Measurements from ENCODE around the gene DIPK1A. TPM values are rescaled to one million over a fixed set of nuclear protein-coding genes. Genes with fewer than 3 reads are reported as not detected.
A peak's percentile ranks its signal among the peaks of the same experiment; 100 is the strongest.

The DIPK1A gene
- total RNA-seq, 2 experiments from 2014 or later: 17.7 to 19.1 TPM

DNA sequence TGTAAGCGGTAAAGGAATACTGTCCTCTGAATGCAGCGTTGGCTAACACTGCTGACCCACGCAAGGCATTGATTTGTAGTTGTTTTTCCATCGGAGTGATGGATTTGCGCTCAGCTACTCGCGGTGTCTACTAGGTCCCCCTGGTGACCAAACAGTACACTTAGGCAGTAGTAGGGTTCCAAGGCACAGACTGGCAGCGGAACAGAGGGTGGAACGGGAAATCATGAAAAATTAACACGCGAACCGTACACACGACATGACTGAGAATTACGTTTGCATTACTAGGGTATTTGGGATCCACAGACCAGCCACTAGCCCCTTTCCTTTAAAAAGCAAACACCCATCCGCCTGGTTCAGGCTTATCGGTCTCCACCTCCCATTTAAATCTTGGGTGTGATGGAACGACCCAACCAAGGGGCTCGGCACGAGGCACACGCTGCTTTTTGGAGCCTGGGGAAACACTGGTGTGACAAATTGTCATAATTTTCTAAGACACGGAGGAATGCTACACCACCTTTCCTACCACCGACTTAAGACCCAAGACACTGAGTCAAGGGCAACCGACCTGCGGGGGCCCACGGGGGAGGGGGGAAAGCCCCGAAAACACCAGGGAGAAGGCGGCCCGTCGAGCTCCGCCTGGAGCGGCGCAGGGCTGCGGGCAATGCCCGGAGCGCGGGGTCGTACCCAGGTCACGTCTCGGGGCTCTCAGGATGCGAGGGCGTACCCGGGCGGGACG lies 699 bp downstream of the DIPK1A start:
- DNase-seq: peak; percentile 79

GRCh38 chr1:92958203-92958970 lies 2.9 kb downstream of the DIPK1A start:
- Mint-ChIP-seq H3K27ac (peak overlapping the region; percentile 25), H3K36me3 (ENCODE audit: low read depth) (peaks cover 24% of the 10 kb centered on the region), H3K27me3 (no peaks in the 10 kb centered on the region), H3K4me1 (peaks cover 56% of the 10 kb centered on the region), H3K9me3 (no peaks in the 10 kb centered on the region), H3K4me3 (peak overlapping the region; percentile 28)
- ChIA-PET POLR2A (no interaction called here), CTCF (interaction anchor here (0.9 to 2.1 kb wide), 7 partner anchors 17 to 127 kb away, joined by 3 to 6 read pairs (median 3); partner anchors contain the start of gene RPL5)
- DNase-seq: no peak

More for the DNA sequence above, 699 bp downstream of the DIPK1A start:
- ChIA-PET CTCF (interaction anchor here (0.6 to 6.7 kb wide), 29 partner anchors 8 to 475 kb away, joined by 3 to 47 read pairs (median 4); partner anchors contain the start of genes MTF2 and RPL5), POLR2A (no interaction called here)
- H3K4me3 Mint-ChIP-seq: peak overlapping the region; percentile 82
- peaks cover 18% of the 10 kb centered on the region for H3K36me3 Mint-ChIP-seq (ENCODE audit: low read depth)
- no peaks in the 10 kb centered on the region for H3K27me3 Mint-ChIP-seq
- H3K9me3 Mint-ChIP-seq: no peaks in the 10 kb centered on the region
- H3K27ac Mint-ChIP-seq: peak overlapping the region; percentile 99
- peaks cover 38% of the 10 kb centered on the region for H3K4me1 Mint-ChIP-seq

- ChIA-PET POLR2A (no interaction called here), CTCF (interaction anchor here (0.9 to 2.1 kb wide), 3 partner anchors 24 to 98 kb away, joined by 3 to 6 read pairs (median 4); no protein-coding TSS in a partner anchor)
- DNase-seq: no peak
- H3K9me3 Mint-ChIP-seq: no peaks in the 10 kb centered on the region
- peak overlapping the region; percentile 76 for H3K27ac Mint-ChIP-seq
- peak overlapping the region; percentile 1 for H3K4me3 Mint-ChIP-seq
- H3K27me3 Mint-ChIP-seq: no peaks in the 10 kb centered on the region
- peaks cover 68% of the 10 kb centered on the region for H3K4me1 Mint-ChIP-seq
- peaks cover 24% of the 10 kb centered on the region for H3K36me3 Mint-ChIP-seq (ENCODE audit: low read depth)
Observed at GRCh38 chr1:92957030-92957734, 4.1 kb downstream of the DIPK1A start.

- Mint-ChIP-seq H3K27ac (peak overlapping the region; percentile 76), H3K27me3 (no peaks in the 10 kb centered on the region), H3K4me3 (peak overlapping the region; percentile 1), H3K9me3 (no peaks in the 10 kb centered on the region), H3K36me3 (ENCODE audit: low read depth) (peaks cover 24% of the 10 kb centered on the region), H3K4me1 (peaks cover 75% of the 10 kb centered on the region)
- no peak for DNase-seq
- ChIA-PET CTCF (interaction anchor here (0.7 to 2.4 kb wide), 3 partner anchors 38 to 97 kb away, joined by 3 to 15 read pairs (median 6); no protein-coding TSS in a partner anchor), POLR2A (no interaction called here)
Observed at GRCh38 chr1:92956254-92957029, 4.8 kb downstream of the DIPK1A start.

DNA sequence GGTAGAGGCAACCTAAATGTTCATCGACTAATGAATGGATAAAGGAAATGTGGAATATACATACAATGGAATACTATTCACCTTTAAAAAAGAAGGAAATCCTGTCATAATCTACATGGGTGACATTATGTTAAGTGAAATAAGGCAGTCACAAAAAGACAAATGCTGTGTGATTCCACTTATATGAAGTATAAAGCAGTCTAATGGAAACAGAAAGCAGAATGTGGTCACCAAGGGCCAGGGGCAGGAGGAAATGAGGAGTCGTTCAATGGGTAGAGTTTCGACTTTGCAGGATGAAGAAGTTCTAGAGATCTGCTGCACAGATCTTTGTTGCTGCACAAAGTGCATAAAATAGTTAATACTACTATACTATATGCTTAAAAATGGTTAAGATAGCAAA lies 7.8 kb downstream of the DIPK1A start:
- H3K9me3 Mint-ChIP-seq: no peaks in the 10 kb centered on the region
- CTCF ChIA-PET: no interaction called here
- no peaks in the 10 kb centered on the region for H3K27me3 Mint-ChIP-seq
- POLR2A ChIA-PET: interaction anchor here (0.6 kb wide), 1 partner anchor 79 kb away, joined by 3 read pairs; no protein-coding TSS in a partner anchor
- peak; percentile 78 for DNase-seq
- peak overlapping the region; percentile 53 for H3K4me3 Mint-ChIP-seq
- peaks cover 22% of the 10 kb centered on the region for H3K36me3 Mint-ChIP-seq (ENCODE audit: low read depth)
- H3K4me1 Mint-ChIP-seq: peaks cover 65% of the 10 kb centered on the region
- H3K27ac Mint-ChIP-seq: peak overlapping the region; percentile 54

- Mint-ChIP-seq H3K9me3 (no peaks in the 10 kb centered on the region), H3K4me1 (peaks cover 61% of the 10 kb centered on the region), H3K4me3 (peak overlapping the region; percentile 11), H3K27ac (peak overlapping the region; percentile 54), H3K27me3 (no peaks in the 10 kb centered on the region), H3K36me3 (ENCODE audit: low read depth) (peaks cover 19% of the 10 kb centered on the region)
- POLR2A ChIA-PET: interaction anchor here (0.7 kb wide), 1 partner anchor 42 kb away, joined by 3 read pairs; no protein-coding TSS in a partner anchor
- DNase-seq: no peak
- CTCF ChIA-PET: interaction anchor here (1.0 to 1.5 kb wide), 4 partner anchors 10 to 120 kb away, joined by 3 to 6 read pairs (median 4); no protein-coding TSS in a partner anchor
Observed at GRCh38 chr1:92952714-92953113, 8.5 kb downstream of the DIPK1A start.

DNA sequence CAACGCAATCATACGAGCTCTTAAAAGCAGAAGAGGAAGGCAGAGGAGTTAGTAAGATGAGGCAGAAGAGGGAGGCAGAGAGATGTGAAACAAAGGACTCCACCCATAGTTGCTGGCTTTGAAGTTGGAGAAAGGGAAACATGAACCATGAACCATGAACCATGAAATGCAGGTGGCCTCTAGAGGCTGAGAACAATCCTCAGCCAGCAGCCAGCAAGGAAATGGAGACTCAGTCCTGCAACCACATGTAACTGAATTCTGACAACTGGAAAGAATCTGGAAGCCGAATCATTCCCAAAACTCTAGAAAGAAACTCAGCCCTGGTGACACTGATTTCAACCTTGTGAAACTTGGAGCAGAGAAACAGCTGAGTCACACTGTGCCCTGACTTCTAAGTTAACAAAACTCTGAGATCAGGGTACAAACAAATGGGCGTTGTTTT lies 10.1 kb downstream of the DIPK1A start:
- H3K9me3 Mint-ChIP-seq: no peaks in the 10 kb centered on the region
- H3K27me3 Mint-ChIP-seq: no peaks in the 10 kb centered on the region
- no peak overlapping the region for H3K4me3 Mint-ChIP-seq
- H3K27ac Mint-ChIP-seq: no peak overlapping the region
- peaks cover 13% of the 10 kb centered on the region for H3K36me3 Mint-ChIP-seq (ENCODE audit: low read depth)
- peak; percentile 61 for DNase-seq
- H3K4me1 Mint-ChIP-seq: peaks cover 51% of the 10 kb centered on the region
- POLR2A ChIA-PET: no interaction called here
- CTCF ChIA-PET: interaction anchor here (1.0 kb wide), 1 partner anchor 92 kb away, joined by 3 read pairs; no protein-coding TSS in a partner anchor

DNA sequence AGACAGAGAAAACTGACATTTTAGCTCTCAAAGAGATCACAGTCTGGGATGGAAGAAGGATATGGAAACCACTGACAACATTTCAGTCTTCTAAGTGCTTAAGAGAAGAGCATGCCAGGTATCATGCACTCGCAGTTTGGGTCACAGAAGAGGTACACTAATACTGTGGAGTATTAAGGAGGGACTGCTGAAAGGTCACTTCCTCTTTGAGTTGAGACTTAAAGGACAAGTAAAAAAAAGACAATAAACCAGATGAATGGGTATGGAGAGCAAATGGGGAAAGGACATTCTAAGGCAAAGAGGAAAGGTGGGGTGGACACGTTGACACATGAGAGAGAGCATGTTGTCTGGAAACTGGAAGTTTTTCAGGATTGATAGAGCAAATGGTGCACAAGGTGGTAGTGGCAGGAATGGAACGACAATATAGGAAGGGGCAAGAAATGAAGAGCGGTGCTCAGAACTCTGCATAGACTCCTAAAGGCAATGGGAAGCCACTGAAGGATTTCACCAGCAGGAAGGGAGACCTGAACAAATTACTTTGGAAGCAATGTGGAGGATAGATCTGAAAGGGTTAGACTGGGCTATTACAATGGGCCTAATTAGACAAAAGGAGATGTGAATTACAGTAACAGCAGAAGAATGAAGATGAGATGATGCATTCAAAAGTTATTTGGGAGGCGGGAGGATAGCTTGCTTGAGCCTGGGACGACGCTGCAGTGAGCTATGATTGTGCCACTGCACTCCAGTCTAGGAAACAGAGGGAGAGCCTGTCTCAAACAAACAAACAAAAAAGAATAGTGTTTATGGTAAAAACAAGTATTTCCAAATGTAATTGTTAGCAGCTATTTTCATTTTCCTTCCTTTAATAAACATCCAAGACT lies 11.1 kb downstream of the DIPK1A start:
- DNase-seq: no peak
- Mint-ChIP-seq H3K27me3 (no peaks in the 10 kb centered on the region), H3K27ac (no peak overlapping the region), H3K4me1 (peaks cover 48% of the 10 kb centered on the region), H3K36me3 (ENCODE audit: low read depth) (peaks cover 15% of the 10 kb centered on the region), H3K9me3 (no peaks in the 10 kb centered on the region), H3K4me3 (no peak overlapping the region)
- ChIA-PET CTCF (interaction anchor here (0.6 to 3.5 kb wide), 3 partner anchors 10 to 91 kb away, joined by 3 to 18 read pairs (median 3); partner anchors contain the start of gene DIPK1A), POLR2A (no interaction called here)

DNA sequence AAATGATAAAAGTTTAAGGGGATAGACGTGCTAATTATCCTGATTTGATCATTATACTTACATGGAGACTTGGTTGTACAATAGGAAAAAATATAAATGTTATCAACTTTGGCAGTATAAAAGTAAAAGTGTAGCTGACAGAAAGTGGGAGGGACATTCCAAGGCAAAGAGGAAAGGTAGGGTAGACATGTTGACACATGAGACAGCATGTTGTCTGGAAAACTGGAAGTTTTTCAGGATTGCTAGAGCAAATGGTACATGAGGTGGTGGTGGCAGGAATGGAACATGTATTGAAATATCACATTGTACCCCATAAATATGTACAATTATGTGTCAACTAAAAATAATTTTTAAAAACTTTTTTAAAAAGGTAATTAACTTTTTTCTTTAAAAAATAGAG lies 13.2 kb downstream of the DIPK1A start:
- ChIA-PET CTCF (interaction anchor here (0.9 to 3.5 kb wide), 2 partner anchors 13 to 73 kb away, joined by 3 to 18 read pairs; partner anchors contain the start of gene DIPK1A), POLR2A (no interaction called here)
- Mint-ChIP-seq H3K27me3 (no peaks in the 10 kb centered on the region), H3K4me3 (no peak overlapping the region), H3K36me3 (ENCODE audit: low read depth) (peaks cover 11% of the 10 kb centered on the region), H3K9me3 (no peaks in the 10 kb centered on the region), H3K4me1 (peaks cover 46% of the 10 kb centered on the region), H3K27ac (no peak overlapping the region)
- no peak for DNase-seq

DNA sequence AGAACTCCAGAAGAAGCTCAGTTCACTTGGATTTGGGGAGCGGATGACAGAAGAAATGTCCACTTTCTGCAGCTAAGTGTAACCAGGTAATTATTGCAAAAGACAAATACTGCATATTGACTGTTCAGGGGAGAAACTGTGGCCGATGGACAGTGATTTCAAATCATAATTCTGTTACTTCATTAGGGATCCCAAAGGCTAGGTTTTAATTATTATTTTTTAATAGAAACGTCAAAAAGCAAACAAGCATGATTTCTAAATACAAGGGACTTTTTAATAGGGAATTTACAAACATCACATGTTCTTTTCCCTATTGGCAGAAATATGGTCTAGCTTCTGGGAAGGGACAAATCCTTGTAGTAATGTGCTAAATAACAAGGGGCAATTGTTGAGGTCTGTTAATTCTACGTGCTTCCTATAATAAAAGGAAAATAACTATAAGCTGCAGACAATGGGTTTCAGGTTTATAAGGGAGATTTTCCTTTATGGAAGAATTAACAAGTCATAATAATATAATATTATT lies 15.5 kb downstream of the DIPK1A start:
- Mint-ChIP-seq H3K27ac (no peak overlapping the region), H3K4me1 (peaks cover 41% of the 10 kb centered on the region), H3K9me3 (no peaks in the 10 kb centered on the region), H3K27me3 (no peaks in the 10 kb centered on the region), H3K4me3 (no peak overlapping the region), H3K36me3 (ENCODE audit: low read depth) (peaks cover 13% of the 10 kb centered on the region)
- ChIA-PET CTCF (no interaction called here), POLR2A (no interaction called here)
- DNase-seq: no peak
